Measurements from ENCODE around the gene CERS6.

CERS6 gene

GRCh38 chr2:168796090-168796577 is 340.1 kb downstream of the CERS6 start:
- Histone ChIP-seq H3K27ac (ENCODE audit: extremely low read depth, low read depth, low read length) (no peak overlapping the region), H3K4me3 (ENCODE audit: low read depth, low read length) (no peak overlapping the region), H3K36me3 (ENCODE audit: control insufficient read depth in 2 of 2, insufficient read depth in 1 of 2, low read length in 2 of 2) (no peaks in the 10 kb centered on the region), H3K4me1 (ENCODE audit: control insufficient read depth, insufficient read depth, low read length) (peaks cover 3% of the 10 kb centered on the region; the same call in 1 of the 2 replicates), H3K9me3 (ENCODE audit: control insufficient read depth, insufficient read depth, low read depth, low read length) (no peaks in the 10 kb centered on the region)
- ChIA-PET CTCF (interaction anchor here (0.6 to 1.5 kb wide), 3 partner anchors 22 to 748 kb away, joined by 3 to 5 read pairs (median 5); no protein-coding TSS in a partner anchor), POLR2A (interaction anchor here (0.6 kb wide), 1 partner anchor 256 kb away, joined by 3 read pairs; no protein-coding TSS in a partner anchor)
- TF ChIP-seq ZNF626 (tag by site-specific recombination; IDR thresholded peaks at IDR 0.05) (no peak), ZNF292 (tag by site-specific recombination; IDR thresholded peaks at IDR 0.05; ENCODE audit: borderline replicate concordance, low read depth) (no peak), ZEB2 (tag by site-specific recombination; IDR thresholded peaks at IDR 0.05) (no peak), ZNF501 (tag by site-specific recombination; IDR thresholded peaks at IDR 0.05) (no peak), ZNF843 (tag by site-specific recombination; IDR thresholded peaks at IDR 0.05) (no peak), GFI1B (tag by site-specific recombination; IDR thresholded peaks at IDR 0.05) (no peak), SP3 (tag by site-specific recombination; IDR thresholded peaks at IDR 0.05) (no peak), GLI2 (tag by site-specific recombination; IDR thresholded peaks at IDR 0.05; ENCODE audit: borderline replicate concordance, low read depth) (no peak), ZNF585B (tag by site-specific recombination; IDR thresholded peaks at IDR 0.05) (no peak), ZNF157 (tag by site-specific recombination; IDR thresholded peaks at IDR 0.05) (no peak), ZNF514 (tag by site-specific recombination; IDR thresholded peaks at IDR 0.05) (no peak), ZNF223 (tag by site-specific recombination; IDR thresholded peaks at IDR 0.05) (no peak), ZNF768 (tag by site-specific recombination; IDR thresholded peaks at IDR 0.05) (no peak)

GRCh38 chr2:168796583-168797285 is 340.7 kb downstream of the CERS6 start:
- Histone ChIP-seq H3K4me3 (ENCODE audit: low read depth, low read length) (no peak overlapping the region), H3K4me1 (ENCODE audit: control insufficient read depth, insufficient read depth, low read length) (peaks cover 3% of the 10 kb centered on the region; the same call in 1 of the 2 replicates), H3K9me3 (ENCODE audit: control insufficient read depth, insufficient read depth, low read depth, low read length) (no peaks in the 10 kb centered on the region), H3K36me3 (ENCODE audit: control insufficient read depth in 2 of 2, insufficient read depth in 1 of 2, low read length in 2 of 2) (no peaks in the 10 kb centered on the region), H3K27ac (ENCODE audit: extremely low read depth, low read depth, low read length) (no peak overlapping the region)
- POLR2A ChIA-PET, result interaction anchor here (0.6 kb wide), 1 partner anchor 256 kb away, joined by 3 read pairs; no protein-coding TSS in a partner anchor
- CTCF ChIA-PET, result interaction anchor here (1.0 kb wide), 1 partner anchor 23 kb away, joined by 4 read pairs; no protein-coding TSS in a partner anchor
- TF ChIP-seq HIC1 (tag by site-specific recombination; IDR thresholded peaks at IDR 0.05) (no peak), ZNF529 (tag by site-specific recombination; IDR thresholded peaks at IDR 0.05; ENCODE audit: insufficient replicate concordance) (no peak), BCL6B (tag by site-specific recombination; IDR thresholded peaks at IDR 0.05) (no peak), ZNF488 (tag by site-specific recombination; IDR thresholded peaks at IDR 0.05) (no peak), ZNF10 (tag by site-specific recombination; IDR thresholded peaks at IDR 0.05) (no peak), ZNF830 (tag by site-specific recombination; IDR thresholded peaks at IDR 0.05; ENCODE audit: low read depth) (no peak), YY2 (tag by site-specific recombination; IDR thresholded peaks at IDR 0.05) (no peak)
